Stimulated activated naive CD8-positive, alpha-beta T cell treated with anti-CD3 and anti-CD28 coated beads, Interleukin-15, amount 100 ng/mL, for 72 hours (primary cell): ENCODE results near the gene MS4A10.

Source experiments
- ATAC-seq: fragments of 150-1000 bp; cut with Tn5 transposase; 2 replicates; pipeline ENCODE4 v1.10.0; 2021; ENCODE audit warnings: mild to moderate bottlenecking, moderate library complexity
- DNase-seq, 2 donors: peaks; one replicate each; pipeline ENCODE4 v3.0.0; 2021 to 2022
- H3K27ac Mint-ChIP-seq, 2 donors: one replicate each; pipeline ENCODE4 v1.8.0; 2022; ENCODE audit warnings: mild to moderate bottlenecking in 2 of 2, mixed read lengths in 2 of 2, moderate library complexity in 2 of 2
- H3K27me3 Mint-ChIP-seq: one replicate; pipeline ENCODE4 v1.8.0; 2022; ENCODE audit warnings: mixed read lengths
- H3K4me1 Mint-ChIP-seq: one replicate; pipeline ENCODE4 v1.8.0; 2022; ENCODE audit warnings: mild to moderate bottlenecking, mixed read lengths
- H3K4me3 Mint-ChIP-seq, 2 donors: one replicate each; pipeline ENCODE4 v1.8.0; 2022; ENCODE audit warnings: mild to moderate bottlenecking in 2 of 2, mixed read lengths in 2 of 2, moderate library complexity in 1 of 2
- H3K9me3 Mint-ChIP-seq, 2 donors: one replicate each; pipeline ENCODE4 v1.8.0; 2022; ENCODE audit warnings: mixed read lengths in 2 of 2

MS4A10 gene

DNA sequence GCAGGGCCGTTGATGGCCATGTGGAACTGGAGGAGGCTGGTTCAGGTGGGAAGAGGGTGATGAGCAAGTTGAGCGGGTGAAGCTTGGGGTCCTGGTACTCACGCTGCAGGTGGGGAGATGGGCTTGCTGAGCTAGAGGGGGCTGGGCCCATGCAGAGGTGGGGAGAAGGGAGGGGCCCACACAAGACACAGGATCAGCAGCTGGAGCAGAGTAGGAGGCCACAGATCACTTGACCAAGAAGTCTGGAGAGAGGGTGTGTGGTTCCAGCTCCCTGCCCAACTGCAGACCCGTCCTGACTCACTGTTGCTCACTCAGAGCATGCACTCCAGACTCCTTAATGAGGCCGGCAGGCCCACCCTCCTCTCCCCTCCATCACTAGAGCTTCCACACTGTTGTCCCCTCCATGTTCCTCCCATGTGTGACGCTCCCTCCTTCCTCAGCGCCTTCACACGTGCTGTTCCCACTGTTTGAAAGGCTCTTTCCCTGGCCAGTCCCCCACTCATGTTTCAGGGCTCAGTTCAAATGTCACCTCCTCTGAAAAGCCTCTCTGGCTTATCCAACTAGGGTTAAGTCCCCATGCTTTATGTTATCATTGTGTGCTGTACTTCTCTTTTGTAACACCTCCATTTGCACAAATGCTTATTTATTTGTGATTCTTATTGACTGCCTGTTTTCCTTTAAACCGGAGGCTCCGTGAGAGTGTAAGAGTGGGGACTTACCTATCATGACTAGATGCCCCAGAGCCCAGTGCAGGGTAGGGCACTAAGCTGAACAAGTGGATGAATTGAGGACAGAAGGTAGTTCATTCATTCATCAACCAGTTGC, 59.1 kb downstream of the MS4A10 start:
- H3K27me3 Mint-ChIP-seq, result no peaks in the 10 kb centered on the region
- H3K9me3 Mint-ChIP-seq, result peaks cover 0 to 6% of the 10 kb centered on the region in 2 donors
- no peak for ATAC-seq
- no peak for DNase-seq
- peaks cover 52% of the 10 kb centered on the region for H3K4me1 Mint-ChIP-seq
- H3K27ac Mint-ChIP-seq, result peak overlapping the region; percentile 90 to 95
- H3K4me3 Mint-ChIP-seq, result peak overlapping the region; percentile 94

DNA sequence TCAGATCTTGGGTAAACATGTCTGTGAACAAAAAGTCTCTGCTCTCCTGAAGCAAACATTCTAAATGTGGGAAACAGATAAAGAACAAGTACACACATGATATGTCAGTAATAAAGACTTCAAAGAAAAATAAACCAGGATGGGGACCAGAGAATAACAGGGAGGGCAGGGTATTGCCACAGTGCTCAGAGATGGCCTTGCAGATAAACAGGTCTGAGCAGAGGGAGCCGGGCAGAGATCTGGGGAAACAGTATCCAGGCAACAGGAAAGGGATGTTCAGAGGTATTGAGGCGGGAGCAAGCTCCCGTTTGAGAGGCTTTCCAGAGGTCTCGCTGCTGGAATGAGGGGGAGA, 59.7 kb downstream of the MS4A10 start:
- ATAC-seq (no peak), DNase-seq (no peak)
- no peaks in the 10 kb centered on the region for H3K27me3 Mint-ChIP-seq
- H3K4me3 Mint-ChIP-seq, result peak overlapping the region; percentile 94
- peaks cover 52% of the 10 kb centered on the region for H3K4me1 Mint-ChIP-seq
- H3K9me3 Mint-ChIP-seq, result peaks cover 0 to 6% of the 10 kb centered on the region in 2 donors
- H3K27ac Mint-ChIP-seq, result peak overlapping the region; percentile 42 to 83

DNA sequence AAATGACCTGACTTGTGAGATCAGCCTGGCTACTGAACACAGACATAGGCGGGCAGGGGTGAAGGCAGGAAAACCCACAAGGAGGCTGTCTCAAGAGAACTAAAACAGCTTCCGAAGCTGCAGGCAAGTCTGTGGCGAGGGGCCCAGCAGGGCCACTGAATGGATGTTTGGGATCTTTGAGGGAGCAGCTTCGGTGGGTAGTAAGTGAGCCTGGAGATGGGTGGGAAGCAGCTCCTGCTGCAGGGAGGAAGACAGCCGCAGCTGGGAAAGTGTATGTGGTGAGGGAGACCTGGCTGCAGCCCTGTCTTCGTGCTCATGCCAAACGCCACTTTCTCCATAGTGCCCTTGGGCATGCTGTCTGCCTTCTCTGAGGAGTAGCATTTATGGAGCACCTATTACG, 60.2 kb downstream of the MS4A10 start:
- peak overlapping the region in 1 of 2 donors; percentile 20 for H3K27ac Mint-ChIP-seq
- H3K27me3 Mint-ChIP-seq, result no peaks in the 10 kb centered on the region
- ATAC-seq, result no peak
- DNase-seq, result no peak
- H3K4me3 Mint-ChIP-seq, result peak overlapping the region; percentile 94
- H3K9me3 Mint-ChIP-seq, result peaks cover 0 to 6% of the 10 kb centered on the region in 2 donors
- peaks cover 49% of the 10 kb centered on the region for H3K4me1 Mint-ChIP-seq

DNA sequence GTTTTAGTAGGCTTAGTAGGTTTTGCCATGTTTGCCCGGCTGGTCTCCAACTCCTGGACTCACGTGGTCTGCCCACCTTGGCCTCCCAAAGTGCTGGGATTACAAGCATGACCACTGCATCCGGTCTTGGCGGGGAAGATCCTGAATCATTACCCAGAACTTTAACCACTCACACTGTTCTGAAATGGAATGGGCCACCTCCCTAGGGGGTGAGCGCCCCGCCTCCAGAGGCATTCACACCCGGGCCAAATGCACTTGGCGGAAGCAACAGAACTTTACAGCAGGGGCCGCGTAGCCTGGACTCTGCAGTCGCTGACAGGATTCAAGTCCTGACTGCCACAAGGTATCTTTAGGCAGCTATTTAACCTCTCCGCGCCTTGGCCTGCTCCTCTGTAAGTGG, 62.1 kb downstream of the MS4A10 start:
- DNase-seq, result no peak
- Mint-ChIP-seq H3K9me3 (no peaks in the 10 kb centered on the region), H3K27me3 (no peaks in the 10 kb centered on the region), H3K27ac (no peak overlapping the region), H3K4me3 (no peak overlapping the region), H3K4me1 (peaks cover 32% of the 10 kb centered on the region)
- no peak for ATAC-seq

DNA sequence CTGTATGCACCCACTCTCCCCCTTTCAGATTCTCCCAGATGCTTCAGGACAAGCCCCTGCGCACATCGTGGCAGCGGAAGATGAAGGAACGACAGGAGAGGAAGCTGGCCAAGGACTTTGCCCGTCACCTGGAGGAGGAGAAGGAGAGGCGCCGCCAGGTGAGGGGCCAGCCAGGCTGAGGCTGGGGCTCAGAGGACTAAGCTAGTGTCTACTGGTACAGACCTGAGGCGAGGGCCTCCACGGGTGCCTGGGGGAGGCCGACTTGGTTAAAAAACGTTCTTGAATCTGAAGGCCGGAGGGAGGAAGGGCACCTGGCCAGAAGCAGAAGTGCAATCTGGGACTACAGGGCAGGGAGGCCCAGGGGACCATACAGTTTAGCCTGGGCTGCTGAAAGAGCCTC, 62.8 kb downstream of the MS4A10 start:
- ATAC-seq (no peak), DNase-seq (no peak)
- Mint-ChIP-seq H3K4me3 (no peak overlapping the region), H3K4me1 (peaks cover 32% of the 10 kb centered on the region), H3K9me3 (no peaks in the 10 kb centered on the region), H3K27ac (peak overlapping the region in 1 of 2 donors; percentile 92), H3K27me3 (no peaks in the 10 kb centered on the region)

DNA sequence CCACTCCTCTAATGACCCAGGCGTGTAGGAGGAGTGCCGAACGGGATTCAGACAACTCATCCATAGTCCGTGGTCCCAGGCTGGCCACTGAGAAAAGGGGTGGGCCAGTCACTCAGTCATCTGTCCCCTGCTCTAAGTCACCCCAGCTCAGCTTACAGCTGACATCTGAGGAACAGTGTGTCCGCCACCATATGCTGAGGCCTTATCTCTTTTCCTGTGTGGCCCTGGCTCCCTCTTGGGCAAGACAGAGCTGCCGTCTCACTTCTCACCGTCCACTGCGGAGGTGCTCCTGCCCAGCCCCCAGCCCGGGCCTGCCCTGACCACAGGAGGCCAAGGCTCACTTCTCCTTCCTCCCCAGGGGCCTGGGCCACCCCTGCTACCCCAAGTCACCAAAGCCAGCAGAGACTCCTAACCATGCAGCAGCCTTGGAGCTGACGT, 63.6 kb downstream of the MS4A10 start:
- ATAC-seq (no peak), DNase-seq (no peak)
- H3K4me3 Mint-ChIP-seq, result no peak overlapping the region
- no peaks in the 10 kb centered on the region for H3K27me3 Mint-ChIP-seq
- no peaks in the 10 kb centered on the region for H3K9me3 Mint-ChIP-seq
- H3K27ac Mint-ChIP-seq, result peak overlapping the region in 1 of 2 donors; percentile 47
- H3K4me1 Mint-ChIP-seq, result peaks cover 26% of the 10 kb centered on the region

DNA sequence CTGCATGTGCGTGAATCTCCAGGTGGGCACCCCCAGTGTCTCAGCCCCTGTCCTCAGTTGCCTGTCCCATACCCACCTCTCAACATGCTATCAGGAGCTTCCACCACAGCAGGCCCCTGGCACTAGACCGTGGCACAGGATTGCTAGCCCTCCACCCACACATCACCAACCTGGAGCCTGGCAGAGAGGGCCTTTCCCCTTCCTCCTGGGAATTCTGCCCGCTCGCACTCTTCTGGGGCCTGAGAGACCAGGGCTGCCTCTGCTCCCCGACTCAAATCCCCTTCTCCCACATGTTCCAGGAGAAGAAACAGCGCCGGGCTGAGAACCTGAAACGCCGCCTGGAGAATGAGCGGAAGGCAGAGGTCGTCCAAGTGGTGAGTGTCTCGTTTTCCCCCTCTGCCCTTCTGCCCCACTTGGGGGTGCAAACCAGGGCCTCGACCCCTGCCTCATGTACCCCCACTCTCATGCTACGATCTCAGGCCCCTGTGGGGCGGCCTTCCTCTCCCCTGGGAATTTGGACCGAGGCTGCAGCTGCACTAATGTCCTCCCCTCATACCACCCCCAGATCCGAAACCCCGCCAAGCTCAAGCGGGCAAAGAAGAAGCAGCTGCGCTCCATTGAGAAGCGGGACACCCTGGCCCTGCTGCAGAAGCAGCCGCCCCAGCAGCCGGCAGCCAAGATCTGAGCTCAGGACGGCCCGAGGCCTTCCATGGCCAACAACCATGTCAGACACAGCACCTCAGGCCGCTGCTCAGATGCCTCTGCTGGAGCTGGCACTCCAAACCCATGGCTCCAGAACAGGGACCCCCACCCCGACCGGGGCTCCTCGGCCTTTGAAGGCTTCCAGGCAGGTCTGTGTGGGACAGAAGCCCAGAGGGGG, 64.7 kb downstream of the MS4A10 start:
- no peak for DNase-seq
- Mint-ChIP-seq H3K4me1 (peaks cover 16% of the 10 kb centered on the region), H3K27ac (peak overlapping the region in 1 of 2 donors; percentile 85), H3K4me3 (no peak overlapping the region), H3K27me3 (no peaks in the 10 kb centered on the region), H3K9me3 (no peaks in the 10 kb centered on the region)
- ATAC-seq, result no peak
